GM18867 (cell line): ENCODE results near the gene CMSS1.

ENCODE experiments used
- ATAC-seq: cut with Tn5 transposase; IDR thresholded peaks from one replicate; pipeline ENCODE4 v1.9.1; 2021; ENCODE audit warnings: mild to moderate bottlenecking, moderate library complexity; ENCODE audit not compliant: unreplicated experiment

Gene CMSS1

DNA sequence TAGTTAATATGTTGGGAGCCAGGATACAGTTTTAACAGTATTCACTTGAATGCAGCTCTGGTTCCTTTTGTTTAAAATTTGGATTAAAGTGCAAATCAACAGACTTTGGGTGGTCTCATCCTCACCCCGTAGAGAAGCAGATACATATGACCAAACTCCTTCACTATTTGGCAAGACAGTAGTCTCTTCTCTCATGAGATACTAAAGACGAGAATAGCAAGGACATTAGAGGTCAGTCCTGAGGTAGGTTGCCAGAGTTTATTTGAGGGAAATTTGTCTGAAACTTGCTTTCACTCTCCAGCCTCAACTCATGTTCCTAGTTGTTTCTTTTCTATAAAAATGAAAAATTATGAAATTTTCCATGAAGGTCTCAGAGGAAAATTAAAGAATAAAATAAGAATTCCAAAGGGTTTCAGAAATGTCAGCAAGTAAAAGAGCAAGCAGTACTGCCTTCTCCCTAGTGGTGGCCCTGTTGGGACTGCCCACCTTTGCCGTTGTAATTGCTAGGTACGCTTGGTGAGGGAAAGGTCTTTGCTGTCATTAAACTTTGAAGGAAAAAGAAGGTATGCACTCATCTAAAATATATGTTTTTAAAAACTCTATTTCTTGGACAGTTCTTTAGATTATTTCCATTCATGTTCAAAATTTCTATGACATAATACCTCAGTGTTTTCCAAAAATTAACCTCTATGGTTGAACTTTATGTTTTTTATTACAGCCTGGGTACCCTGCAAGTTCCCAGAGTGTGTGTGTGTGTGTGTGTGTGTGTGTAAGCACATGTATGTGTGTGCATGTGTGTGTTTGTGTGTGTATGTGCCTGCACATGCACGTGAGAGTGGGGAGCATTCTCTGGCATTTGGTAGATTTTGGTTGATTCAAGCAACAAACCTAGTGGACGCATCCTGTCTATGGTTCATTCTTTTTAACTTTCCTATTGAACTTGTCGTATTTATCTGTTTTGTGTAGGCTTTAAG is 111.4 kb downstream of the CMSS1 start:
- ATAC-seq = no peak

DNA sequence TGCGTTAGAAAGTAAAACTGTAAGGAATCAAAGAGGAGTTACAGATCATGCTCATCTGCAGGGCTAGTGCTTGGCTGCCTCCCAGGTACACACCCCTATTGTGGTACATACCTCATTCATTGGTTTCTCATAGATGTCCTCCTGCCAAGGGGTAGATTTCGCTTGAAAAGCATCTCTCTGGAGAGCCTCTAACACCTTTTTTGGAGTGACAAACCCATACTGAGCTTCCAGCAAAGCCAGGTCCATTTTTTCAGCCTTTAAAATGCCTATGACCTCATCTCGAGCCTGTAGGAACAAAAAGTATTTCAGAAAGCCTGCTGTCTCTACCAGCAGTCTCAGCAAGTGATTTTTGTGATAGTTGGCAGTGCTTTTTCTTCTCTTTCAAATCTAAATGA is 112.1 kb downstream of the CMSS1 start:
- no peak for ATAC-seq

- no peak for ATAC-seq
These were observed 113.4 kb downstream of the CMSS1 start for GRCh38 chr3:99931059-99931458.

DNA sequence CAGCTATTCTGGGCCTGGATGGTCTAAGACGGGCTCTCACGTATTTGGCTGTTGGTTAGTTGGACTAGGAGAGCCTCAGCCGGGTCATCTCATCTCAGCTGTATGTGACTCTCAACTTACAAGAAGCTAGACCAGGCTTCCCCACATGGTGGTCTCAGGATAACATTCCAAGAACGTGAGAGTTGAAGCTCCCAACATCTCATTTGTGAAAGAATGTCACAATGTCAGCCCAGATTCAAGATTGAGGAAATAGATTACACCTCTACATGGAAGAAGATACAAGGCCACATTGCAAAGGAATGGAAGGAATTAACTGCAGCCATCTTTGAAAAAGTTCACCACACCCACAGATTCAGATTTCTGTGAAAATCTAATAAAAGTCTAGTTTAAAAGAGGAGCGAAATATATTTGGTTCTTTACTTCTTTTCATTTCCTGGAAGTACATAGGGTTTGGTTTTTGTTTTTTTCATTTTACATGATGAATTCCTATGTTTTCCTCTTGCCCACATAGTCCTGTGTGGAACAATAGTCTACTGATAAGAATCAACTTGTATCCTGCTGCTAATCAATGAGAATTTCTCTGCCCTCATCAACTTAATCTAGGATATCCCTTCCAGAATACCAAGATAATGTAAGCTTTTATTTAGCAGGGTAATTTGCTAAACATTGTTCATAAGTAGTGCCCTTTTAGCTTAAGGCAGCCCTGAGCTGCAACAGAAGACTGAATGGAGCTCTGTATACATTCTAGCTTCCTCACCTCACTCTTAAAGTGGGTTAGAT is 116.5 kb downstream of the CMSS1 start:
- no peak for ATAC-seq

GRCh38 chr3:99934975-99935797 is 117.5 kb downstream of the CMSS1 start:
- no peak for ATAC-seq

DNA sequence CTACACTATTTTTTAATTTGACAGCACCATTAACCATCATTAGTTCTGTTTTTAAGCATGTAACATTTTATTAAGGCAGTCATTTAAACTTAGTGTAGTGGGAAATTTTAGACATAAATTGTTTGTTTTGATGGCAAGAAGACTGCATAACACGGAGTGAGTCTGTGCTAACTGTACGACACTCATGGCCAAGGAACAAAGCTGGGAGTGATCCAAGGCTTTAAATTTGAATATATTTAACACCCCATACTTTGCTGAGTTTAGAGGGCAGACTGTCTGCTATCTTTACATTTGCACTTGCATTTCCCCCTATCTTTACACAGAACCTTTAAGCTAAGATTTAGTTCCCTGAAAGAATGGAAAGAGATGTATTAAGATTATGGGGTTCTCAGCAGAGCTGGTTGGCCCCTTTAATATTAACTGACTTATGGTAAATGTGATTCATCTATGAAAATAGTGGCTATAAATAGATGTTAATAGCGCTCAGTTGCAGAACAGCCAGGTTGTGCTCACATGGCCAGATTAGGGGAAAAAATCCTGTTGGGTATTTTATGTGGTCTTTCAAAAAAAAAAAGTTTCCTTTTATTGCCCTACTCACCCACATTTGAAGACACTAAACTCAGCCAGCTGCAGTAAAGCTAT is 120.7 kb downstream of the CMSS1 start:
- ATAC-seq = no peak

GRCh38 chr3:99939876-99940275 is 122.2 kb downstream of the CMSS1 start:
- ATAC-seq = no peak

DNA sequence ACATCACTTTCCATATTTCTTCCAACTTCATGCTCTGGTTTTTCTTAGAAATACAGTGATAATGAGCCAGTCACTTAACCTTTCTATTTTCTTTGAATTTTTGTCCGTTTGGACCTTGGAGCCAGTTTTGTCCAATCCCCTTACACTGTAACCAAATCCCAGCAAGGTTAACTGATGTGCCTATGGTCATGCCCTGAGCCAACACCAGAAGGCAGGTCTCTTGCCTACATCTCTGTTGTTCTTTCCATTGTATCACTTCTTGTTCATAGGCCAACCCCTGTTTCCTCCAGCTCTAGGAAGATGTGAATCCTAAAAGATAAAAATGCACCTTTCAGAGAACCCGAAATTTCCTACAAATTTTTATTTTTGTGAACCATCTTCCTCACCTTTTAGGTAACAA is 122.7 kb downstream of the CMSS1 start:
- no peak for ATAC-seq

GRCh38 chr3:99941211-99941610 is 123.5 kb downstream of the CMSS1 start:
- ATAC-seq = no peak

- ATAC-seq = no peak
These were observed 126.5 kb downstream of the CMSS1 start for GRCh38 chr3:99943931-99944761.

DNA sequence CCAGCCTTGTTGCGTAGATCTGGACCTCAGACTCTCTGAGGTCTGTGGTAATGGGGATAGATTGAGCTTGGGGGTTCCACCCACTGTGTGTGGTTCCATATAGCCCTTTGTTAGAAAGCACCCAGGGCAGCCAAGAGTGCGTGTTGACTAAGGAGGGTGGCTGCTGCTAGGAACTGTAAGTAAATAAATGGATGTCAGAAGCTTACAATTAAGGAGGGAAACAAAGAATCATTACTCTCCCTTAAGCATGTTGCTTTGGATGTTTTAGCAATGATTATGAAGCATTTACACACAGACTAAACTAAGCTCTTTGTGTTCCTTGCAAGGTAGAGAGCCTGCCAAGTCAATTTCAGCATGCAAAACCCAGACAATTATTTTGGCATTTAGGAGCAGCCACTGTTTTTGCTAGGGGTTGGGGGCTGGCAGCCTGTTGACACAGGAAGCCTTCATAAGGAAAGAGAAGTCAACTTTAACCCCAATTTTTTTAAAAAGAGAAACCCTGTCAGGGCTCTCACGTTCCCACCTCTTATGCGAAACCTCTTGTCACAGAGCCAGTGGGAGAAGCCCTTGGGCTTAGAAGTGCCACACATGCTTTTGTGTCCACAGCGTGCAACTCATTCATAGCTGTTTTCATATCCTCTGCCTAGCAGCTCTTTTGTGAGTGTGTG is 127.8 kb downstream of the CMSS1 start:
- ATAC-seq = no peak

DNA sequence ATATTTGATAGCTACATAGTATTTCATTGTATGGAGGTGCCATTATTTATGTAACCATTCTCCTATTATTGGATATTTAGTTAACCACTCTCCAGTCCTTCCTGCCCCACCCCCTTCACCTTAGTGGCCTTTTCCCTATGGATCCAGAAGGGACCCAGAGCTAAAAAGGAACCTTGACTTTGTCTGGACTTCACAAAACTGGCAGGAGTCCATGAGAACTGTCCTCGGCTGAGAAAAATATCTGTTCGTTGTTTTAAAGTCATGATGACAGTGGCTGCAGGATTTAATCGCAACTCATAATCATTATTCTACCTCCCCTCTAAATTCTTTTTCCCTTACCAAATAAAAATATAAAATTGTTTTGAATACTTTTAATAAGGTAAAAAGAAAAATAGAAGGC is 129.7 kb downstream of the CMSS1 start:
- no peak for ATAC-seq

DNA sequence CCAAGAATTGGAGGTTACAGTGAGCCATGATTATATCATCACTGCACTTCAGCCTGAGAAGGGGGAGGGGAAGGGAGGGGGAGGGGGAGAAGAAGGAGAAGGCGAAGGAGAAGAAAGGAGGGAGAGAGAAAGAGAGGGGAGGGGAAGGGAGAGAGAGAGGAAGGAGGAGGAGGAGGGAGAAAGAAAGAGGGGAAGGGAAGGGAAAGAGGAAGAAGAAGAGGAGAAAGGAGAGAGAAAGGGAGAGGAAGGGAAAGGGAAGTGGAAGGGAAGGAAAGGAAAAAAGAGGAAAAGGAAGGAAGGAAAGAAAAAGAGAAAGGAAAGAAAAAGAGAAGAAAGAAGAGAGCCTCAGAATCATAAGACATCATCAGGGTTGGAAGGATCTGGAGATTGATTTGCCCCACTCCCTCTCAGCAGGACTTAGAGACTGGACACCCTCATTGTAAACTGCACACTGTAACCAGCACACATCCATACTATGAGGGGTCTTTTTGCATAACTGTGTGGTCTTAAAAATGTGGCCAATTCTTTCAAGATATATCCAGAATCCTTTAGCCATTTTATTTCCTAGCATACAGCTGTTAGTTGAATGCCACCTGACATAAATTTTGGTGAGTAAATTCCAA is 130.9 kb downstream of the CMSS1 start:
- ATAC-seq = no peak

DNA sequence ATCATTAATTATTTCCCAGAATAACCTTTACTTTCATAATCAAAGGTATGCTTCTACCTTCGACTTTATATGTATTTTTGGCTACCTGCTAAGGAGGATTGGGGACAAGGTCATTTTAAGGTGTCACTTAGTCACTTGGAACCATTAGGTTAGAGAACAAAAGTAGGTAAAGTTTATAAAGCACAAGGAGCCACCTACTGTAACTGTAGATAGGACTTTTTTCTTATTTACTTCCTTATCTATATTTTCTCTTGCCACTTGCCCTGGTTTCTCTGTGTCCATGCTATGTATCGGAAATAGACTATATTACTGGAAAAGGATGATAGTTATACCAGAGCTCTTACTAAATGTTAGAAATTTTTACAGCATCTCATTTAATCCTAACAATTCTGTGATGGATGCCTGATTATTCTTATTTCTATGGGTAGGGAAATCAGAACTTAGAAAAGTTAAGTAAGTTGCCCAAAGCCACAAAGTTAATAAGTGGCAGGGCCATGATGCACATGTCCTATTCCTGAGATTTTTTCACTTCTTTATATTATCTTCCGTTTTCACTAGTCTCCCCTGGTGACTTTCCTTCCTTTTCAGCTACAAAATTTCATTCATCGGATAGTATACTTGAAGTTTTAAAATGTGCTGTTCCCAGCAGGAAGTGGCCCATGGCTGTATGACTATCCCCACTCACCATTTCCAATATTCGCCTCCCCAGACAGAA is 132.5 kb downstream of the CMSS1 start:
- no peak for ATAC-seq

DNA sequence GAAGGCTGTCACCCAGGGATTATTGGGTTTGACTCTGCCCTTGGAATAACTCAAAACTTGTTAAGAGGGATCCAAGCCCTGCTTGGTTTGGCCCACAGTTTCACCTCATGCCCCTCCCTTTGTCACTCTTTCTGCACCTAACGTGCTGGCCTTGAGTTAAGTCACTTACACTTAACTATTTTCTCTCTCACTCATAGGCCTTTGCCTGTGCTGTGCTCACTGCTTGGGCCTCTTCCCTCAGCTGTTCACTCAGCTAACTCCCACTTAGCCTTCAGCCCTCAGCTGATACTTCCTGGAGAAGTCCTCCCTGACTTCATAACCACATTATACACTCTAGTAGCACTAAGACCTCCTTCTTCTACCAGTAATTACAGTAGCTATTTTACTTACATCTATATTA is 133.3 kb downstream of the CMSS1 start:
- no peak for ATAC-seq

DNA sequence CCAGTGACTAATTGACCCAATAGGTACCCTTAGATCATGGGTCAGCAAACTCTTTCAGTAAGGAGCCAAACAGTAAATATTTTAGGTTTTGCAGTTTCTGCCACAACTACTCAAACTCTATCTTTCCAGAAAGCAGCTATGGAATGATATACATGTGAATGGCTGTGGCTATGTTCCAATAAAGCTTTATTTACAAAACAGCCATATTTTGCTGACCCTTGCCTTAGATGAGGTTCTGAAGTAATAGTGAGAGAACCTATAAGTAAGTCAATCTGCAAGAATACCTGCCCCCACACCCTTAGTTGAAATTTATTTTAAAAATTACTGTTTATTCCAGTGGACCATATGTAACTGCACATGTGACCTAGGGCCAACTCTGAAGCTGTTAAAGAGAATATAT is 134.0 kb downstream of the CMSS1 start:
- no peak for ATAC-seq

DNA sequence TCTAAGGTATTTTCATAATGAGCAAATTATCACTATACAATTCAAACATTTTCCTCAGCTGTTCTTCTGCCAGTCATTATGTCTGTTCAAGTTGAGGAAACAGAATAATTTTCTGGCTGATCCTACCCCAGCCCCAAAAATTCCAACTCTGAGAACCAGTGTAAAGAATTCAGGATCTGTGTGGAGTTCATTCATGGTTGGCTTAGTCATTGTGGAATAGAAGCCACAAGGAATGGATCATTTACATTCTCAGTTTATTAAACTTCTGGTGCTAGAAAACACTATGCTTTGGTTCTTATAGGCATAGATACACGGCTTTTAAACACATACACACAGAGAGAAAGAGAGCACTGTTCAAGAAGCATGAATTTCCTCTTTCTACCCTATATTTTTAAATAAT is 134.6 kb downstream of the CMSS1 start:
- ATAC-seq = no peak

DNA sequence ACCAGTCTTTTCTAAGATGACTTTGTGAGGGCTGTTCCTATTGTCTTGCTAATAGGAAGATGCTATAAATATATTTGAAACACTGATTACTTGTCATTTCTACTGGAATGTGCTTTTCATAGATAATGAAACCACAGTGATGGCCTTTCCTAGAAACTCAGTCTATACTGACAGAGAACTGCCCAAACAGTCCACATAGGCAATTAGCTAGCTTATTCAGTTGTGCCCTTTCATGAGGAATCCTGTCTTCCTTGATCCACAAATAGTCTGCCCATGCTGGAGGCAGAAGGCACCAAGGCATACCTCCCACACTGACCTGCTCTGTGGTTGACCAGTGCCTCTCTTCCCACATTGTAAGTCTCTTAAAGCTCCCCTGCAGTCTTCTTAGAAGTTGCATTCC is 135.9 kb downstream of the CMSS1 start:
- no peak for ATAC-seq
